ENCODE data around the gene MTX3. TPM values are rescaled to one million over a fixed set of nuclear protein-coding genes. Genes with fewer than 3 reads are reported as not detected.

Gene MTX3
- total and polyA plus RNA-seq, 5 donors: 3.7 to 13.7 (median 11.0) TPM

GRCh38 chr5:79932510-79933504 is 58.3 kb downstream of the MTX3 start:
- ATAC-seq: peak in 1 of 2 donors; percentile 42
- WGBS: 69% methylated on average over 10 of the region's 10 CpGs
- no peaks in the 10 kb centered on the region for H3K4me1 ChIP-seq (ENCODE audit: control insufficient read depth, insufficient read depth, low read length)
- no peaks in the 10 kb centered on the region for H3K9me3 ChIP-seq (ENCODE audit: control insufficient read depth, low read length)
- DNase-seq: peak in 2 of 3 donors; percentile 25 to 51
- no peak overlapping the region for H3K27ac ChIP-seq (ENCODE audit: low read length)
- intact Hi-C loops (cut with DNase I): no loop called here
- no peak overlapping the region for H3K4me3 ChIP-seq (ENCODE audit: low read length)
- H3K27me3 ChIP-seq (ENCODE audit: control insufficient read depth, insufficient read depth): no peaks in the 10 kb centered on the region

- Histone ChIP-seq H3K4me3 (ENCODE audit: low read length) (no peak overlapping the region), H3K9me3 (ENCODE audit: control insufficient read depth, low read length) (no peaks in the 10 kb centered on the region), H3K27ac (ENCODE audit: low read length) (no peak overlapping the region), H3K4me1 (ENCODE audit: control insufficient read depth, insufficient read depth, low read length) (no peaks in the 10 kb centered on the region), H3K27me3 (ENCODE audit: control insufficient read depth, insufficient read depth) (no peaks in the 10 kb centered on the region)
- 85% methylated on average over 4 of the region's 4 CpGs for WGBS
- intact Hi-C loops (cut with DNase I): no loop called here
- no peak for DNase-seq
- ATAC-seq: no peak
Measured at GRCh38 chr5:79931866-79932265, 59.2 kb downstream of the MTX3 start.

GRCh38 chr5:79931409-79931808 is 59.7 kb downstream of the MTX3 start:
- no peaks in the 10 kb centered on the region for H3K9me3 ChIP-seq (ENCODE audit: control insufficient read depth, low read length)
- no peak overlapping the region for H3K27ac ChIP-seq (ENCODE audit: low read length)
- whole genome bisulfite sequencing: 97% methylated on average over 2 of the region's 2 CpGs
- no peaks in the 10 kb centered on the region for H3K27me3 ChIP-seq (ENCODE audit: control insufficient read depth, insufficient read depth)
- no peak overlapping the region for H3K4me3 ChIP-seq (ENCODE audit: low read length)
- no peak for ATAC-seq
- no peaks in the 10 kb centered on the region for H3K4me1 ChIP-seq (ENCODE audit: control insufficient read depth, insufficient read depth, low read length)
- DNase-seq: no peak
- intact Hi-C loops (cut with DNase I): no loop called here

- Histone ChIP-seq H3K9me3 (ENCODE audit: control insufficient read depth, low read length) (no peaks in the 10 kb centered on the region), H3K27me3 (ENCODE audit: control insufficient read depth, insufficient read depth) (no peaks in the 10 kb centered on the region), H3K27ac (ENCODE audit: low read length) (no peak overlapping the region), H3K4me3 (ENCODE audit: low read length) (no peak overlapping the region), H3K4me1 (ENCODE audit: control insufficient read depth, insufficient read depth, low read length) (no peaks in the 10 kb centered on the region)
- WGBS: 83% methylated on average over 5 of the region's 5 CpGs
- ATAC-seq (no peak), DNase-seq (no peak)
- intact Hi-C loops (cut with DNase I): no loop called here
Measured at GRCh38 chr5:79929095-79929494, 62.0 kb downstream of the MTX3 start.

Other genes with a start within 250 kb of the MTX3 start
- 1 to 10 TPM; 2.6 to 9.1 (median 3.9) TPM for gene THBS4, start 44.1 kb upstream of the MTX3 start, total RNA-seq
- 6.9 TPM for gene THBS4, start 44.1 kb upstream of the MTX3 start, polyA plus RNA-seq

All from right cardiac atrium (tissue), 5 donors.